ENCODE results near the gene FTL. TPM values are rescaled to one million over a fixed set of nuclear protein-coding genes. Genes with fewer than 3 reads are reported as not detected.

Gene FTL
- total and polyA plus RNA-seq, 2 donors (not counting 3 experiments of a cell fraction or from before 2014, with no cell fraction given): 1,937 to 2,748 TPM

- DNase-seq (ENCODE audit: low read depth, low spot score) (peak; percentile 100), FAIRE-seq (peak; percentile 99)
- TF ChIP-seq GATA2 (IDR thresholded peaks at IDR 0.05; ENCODE audit: insufficient read depth, insufficient read length, low read depth, low read length) (no peak), POLR2AphosphoS5 (IDR thresholded peaks at IDR 0.05; ENCODE audit: insufficient read depth, low read depth, low read length) (peak; percentile 77), EZH2 (IDR thresholded peaks at IDR 0.05; ENCODE audit: borderline replicate concordance, low read depth, low read length, severe bottlenecking) (no peak), CTCF (IDR thresholded peaks at IDR 0.05; ENCODE audit: extremely low read depth in 1 of 2, insufficient read depth in 1 of 2, low read depth in 1 of 2, low read length in 2 of 2) (peak; percentile 98 to 100), POLR2A (IDR thresholded peaks at IDR 0.05; ENCODE audit: low read depth, low read length) (peak; percentile 88), MAX (IDR thresholded peaks at IDR 0.05; ENCODE audit: insufficient read depth, insufficient read length) (no peak), MYC (IDR thresholded peaks at IDR 0.05; ENCODE audit: low read depth, low read length) (peak; percentile 72), FOS (IDR thresholded peaks at IDR 0.05; ENCODE audit: borderline replicate concordance, insufficient read depth, low read length) (no peak), JUN (IDR thresholded peaks at IDR 0.05; ENCODE audit: borderline replicate concordance, insufficient read depth, insufficient read length, low read depth) (no peak)
- Histone ChIP-seq H3K4me3 (replicated peaks in 1 of 3; ENCODE audit: insufficient read depth in 1 of 3, low read depth in 1 of 3, low read length in 3 of 3) (peak within 1 kb of the TSS; percentile 83 to 92 (median 86)), H3K79me2 (ENCODE audit: control insufficient read depth, insufficient read depth, low read length) (peaks cover 58% of the 10 kb centered on the region), H3K4me2 (ENCODE audit: insufficient read depth, low read length) (peak within 1 kb of the TSS; percentile 91), H3K36me3 (ENCODE audit: control insufficient read depth in 2 of 2, extremely low read depth in 1 of 2, insufficient read depth in 2 of 2, low read length in 2 of 2) (peaks cover 0 to 3% of the 10 kb centered on the region in 2 experiments), H3K9me1 (replicated peaks; ENCODE audit: control insufficient read depth, extremely low read depth, insufficient read depth, low read length) (no peaks in the 10 kb centered on the region), H3K4me1 (ENCODE audit: control insufficient read depth, extremely low read depth, insufficient read depth, low read length) (peaks cover 14% of the 10 kb centered on the region), H2AFZ (ENCODE audit: low read depth, low read length) (peak within 1 kb of the TSS; percentile 77), H3K27ac (ENCODE audit: insufficient read depth, low read depth, low read length) (peak within 1 kb of the TSS; percentile 61), H4K20me1 (replicated peaks; ENCODE audit: control insufficient read depth, extremely low read depth, insufficient read depth, low read length) (no peaks in the 10 kb centered on the region), H3K27me3 (ENCODE audit: control insufficient read depth in 2 of 2, insufficient read depth in 2 of 2, low read length in 2 of 2) (no peaks in the 10 kb centered on the region), H3K9me3 (replicated peaks; ENCODE audit: control insufficient read depth, insufficient read depth, low read length) (no peaks in the 10 kb centered on the region), H3K9ac (replicated peaks; ENCODE audit: extremely low read depth, insufficient read depth, low read length) (peak within 1 kb of the TSS; percentile 89)
- dilution Hi-C loops (cut with MboI; ENCODE audit: extremely low pct_ligation_motif_present, low sequenced_read_pairs): no loop called here
- ChIA-PET POLR2A (interaction anchor here (0.6 to 1.5 kb wide), 6 partner anchors 10 to 374 kb away, joined by 3 to 6 read pairs (median 3); partner anchors contain the start of genes FTL, PPP1R15A, RPL18 and SPHK2), CTCF (interaction anchor here (0.6 to 3.3 kb wide), 33 partner anchors 10 to 1125 kb away, joined by 3 to 41 read pairs (median 4); partner anchors contain the start of genes LIN7B and PPP1R15A)
- TSS peak; percentile 66 for BruUV-seq (replicated peaks)
- intact Hi-C loops (cut with micrococcal nuclease): loop anchor here (1.0 to 10.0 kb wide), 6 partner anchors 15 to 359 kb away; partner anchors contain the start of genes DBP, HRC, SNRNP70 and TRPM4
Measured at GRCh38 chr19:48993175-48994034, 28.3 kb downstream of the FTL start, which contains the start of the genes GYS1 and RUVBL2. GYS1 (minus strand) TSS chr19:48993309; CDS start chr19:48993112, 197 bp downstream. RUVBL2 (plus strand) TSS chr19:48993887; CDS start chr19:48993912, 25 bp downstream.
